CD1c-positive myeloid dendritic cell (primary cell): ENCODE data around the gene ZNF791.
"Not testable (repeated sequence)": the region's sequence is repeated elsewhere in the genome, so short reads cannot be mapped to it uniquely, and the experiment has no call there.

ENCODE experiments used
- DNase-seq: peaks from one replicate; pipeline ENCODE4 v3.0.0-alpha.2; 2016; ENCODE audit errors: extremely low spot score

ZNF791 gene

DNA sequence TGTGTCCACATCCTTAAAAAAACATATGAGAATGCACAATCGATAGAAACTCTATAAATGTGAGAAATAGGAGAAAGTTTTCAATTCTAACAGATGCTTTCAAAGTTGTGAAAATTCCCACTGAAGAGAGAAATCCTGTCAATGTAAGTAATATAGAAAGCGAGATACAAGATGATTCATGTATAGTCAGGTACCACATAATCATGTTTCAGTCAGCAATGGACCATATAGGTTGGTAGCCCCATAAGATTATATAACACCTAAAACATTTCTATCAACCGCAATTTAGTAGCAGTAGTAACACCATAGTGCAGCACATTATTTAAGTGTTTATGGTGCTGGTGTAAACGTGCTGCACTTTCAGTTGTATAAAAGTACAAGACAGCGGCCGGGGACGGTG lies 18.5 kb downstream of the ZNF791 start:
- no peak for DNase-seq

- DNase-seq, result no peak
Measured at GRCh38 chr19:12636631-12637030, 25.9 kb downstream of the ZNF791 start.

GRCh38 chr19:12638611-12639182 lies 28.0 kb downstream of the ZNF791 start:
- DNase-seq, result no peak

DNA sequence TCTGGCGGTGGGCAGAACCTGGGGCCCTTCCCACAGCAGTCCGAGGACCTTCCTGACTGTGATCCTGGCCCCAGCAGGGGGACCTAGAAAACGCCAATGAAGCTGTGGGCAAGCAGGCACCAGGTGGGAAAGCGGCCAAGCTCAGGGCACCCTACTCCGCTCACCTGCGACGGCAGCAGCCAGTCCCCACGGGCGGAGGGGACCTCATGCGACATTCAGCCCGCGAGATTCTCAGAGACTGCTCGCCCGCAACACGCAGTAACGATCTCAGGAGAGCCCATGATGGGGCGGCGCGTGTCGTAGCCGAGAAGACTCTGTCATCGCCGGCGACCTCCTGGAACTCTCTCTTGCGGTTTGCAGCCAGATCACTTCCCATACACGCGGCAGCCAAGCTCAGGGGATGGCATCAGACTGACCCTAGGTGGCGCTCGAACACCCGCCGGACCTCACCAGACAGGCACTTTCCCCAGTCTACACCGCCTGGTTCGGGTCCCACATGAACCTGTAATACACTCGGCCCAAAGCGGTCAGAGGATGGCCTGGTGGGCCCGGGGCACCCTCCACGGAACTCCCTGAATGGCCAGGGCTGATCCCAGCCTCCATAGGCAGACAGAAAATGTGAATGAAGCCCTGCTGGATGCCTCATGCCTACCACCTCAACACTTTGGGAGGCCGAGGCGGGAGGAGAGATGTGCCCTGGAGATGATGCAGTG lies 29.3 kb downstream of the ZNF791 start:
- DNase-seq, result peak; percentile 88

GRCh38 chr19:12641456-12641855 lies 30.7 kb downstream of the ZNF791 start:
- DNase-seq, result no peak

GRCh38 chr19:12642506-12642905 lies 31.8 kb downstream of the ZNF791 start:
- no peak for DNase-seq

DNA sequence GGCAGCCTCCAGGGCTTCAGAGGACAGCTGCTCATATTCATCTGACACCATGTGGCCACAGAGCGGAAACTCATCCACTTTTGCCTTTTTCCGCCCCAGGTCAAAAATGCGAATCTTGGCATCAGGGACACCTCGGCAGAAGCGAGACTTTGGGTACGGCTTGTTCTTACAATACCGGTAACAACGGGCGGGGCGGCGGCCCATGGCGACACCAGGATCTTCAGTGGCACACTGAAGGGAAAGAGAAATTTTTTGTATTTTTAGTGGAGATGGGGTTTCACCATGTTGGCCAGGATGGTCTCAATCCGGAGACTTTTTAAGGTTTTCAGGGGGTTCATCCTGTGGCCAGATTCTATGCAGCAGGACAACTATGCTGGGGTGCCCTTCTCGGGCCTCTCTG lies 33.0 kb downstream of the ZNF791 start:
- DNase-seq, result not testable (repeated sequence)

GRCh38 chr19:12646551-12646950 lies 35.8 kb downstream of the ZNF791 start:
- DNase-seq, result no peak

DNA sequence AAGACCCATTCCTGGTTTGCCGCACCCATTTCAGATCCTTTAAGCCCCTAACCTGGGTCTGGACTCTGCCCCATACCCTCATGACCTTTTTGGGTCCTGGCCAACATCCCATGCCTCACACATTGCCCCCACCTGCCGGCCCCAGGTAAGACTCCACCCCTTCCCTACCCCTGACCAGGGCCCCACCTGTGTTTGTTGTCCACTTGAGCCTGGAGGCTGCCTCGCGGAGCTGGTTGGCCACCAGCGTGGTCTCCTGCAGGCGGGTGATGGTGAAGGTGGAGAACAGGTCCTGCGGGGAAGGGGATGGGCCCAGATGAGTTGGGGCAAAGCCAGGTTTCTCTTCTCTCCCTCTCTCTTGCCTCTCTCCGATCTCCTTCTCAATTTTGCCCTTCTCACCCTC lies 36.3 kb downstream of the ZNF791 start:
- no peak for DNase-seq

DNA sequence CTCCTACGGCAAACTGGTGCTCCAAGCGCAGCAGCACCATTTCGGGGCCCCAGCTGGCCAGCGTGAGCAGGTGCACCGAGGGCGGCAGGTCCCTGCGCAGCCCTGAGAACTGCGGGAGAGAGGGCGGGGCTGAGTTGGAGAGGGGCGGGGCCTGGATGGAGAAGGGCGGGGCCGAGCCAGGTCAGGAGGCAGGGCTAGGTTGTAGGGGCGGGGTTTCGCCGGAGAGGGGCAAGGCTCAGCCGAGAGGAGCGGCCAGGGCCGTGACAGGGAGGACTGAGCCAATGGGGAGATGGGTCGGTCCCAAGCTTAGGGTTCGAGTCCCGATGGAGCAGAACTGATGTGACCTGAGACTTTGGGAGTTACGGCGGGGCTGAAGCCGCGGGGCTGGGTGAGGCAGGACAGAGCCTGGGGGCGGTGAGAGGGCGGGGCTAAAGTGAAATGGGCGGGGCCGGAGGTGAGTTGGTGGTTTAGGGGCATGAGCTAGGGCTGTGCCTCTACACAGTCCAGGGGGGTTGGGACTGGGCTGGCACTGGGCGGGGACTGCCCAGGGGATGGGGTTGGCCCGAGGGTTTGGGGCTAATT lies 36.9 kb downstream of the ZNF791 start:
- DNase-seq, result peak; percentile 43

DNA sequence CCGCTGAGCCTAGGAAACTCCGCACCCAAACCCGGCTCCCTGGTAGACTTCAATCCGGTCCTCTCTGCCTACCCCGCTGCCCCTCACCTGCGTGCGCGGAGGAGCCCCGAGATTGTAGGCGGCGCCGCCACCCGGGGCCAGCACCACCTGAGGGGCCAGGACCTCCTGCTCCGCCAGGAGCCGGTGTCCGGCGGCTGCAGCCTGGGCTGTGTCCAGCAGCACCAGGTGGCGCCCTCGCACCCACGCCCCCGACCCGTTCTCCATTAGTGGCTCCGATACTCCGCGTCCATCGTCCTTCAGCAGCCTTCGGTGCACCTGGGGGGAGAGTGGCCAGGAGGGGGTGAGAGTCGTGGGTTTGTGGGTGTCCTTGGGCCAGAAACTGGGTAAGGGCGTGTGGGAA lies 37.4 kb downstream of the ZNF791 start:
- no peak for DNase-seq

DNA sequence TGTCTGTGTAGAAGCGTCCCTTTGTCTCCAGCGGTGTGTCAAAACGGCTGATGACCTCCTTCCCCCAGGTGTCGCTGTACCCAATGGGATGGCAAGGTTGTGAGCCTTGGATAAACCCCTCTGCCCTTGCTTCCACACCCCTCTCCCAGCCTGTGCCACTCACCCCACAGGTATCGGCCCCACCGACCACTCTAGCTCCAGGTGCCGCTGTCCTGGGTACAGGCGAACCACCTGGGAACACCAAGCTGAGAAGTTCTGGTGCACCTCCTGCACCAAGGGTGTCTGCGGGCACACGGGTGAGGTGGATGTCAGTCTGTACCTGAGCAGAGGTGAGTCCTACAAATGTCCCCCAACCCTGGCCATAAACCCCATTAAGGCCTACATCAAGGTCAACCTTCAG lies 39.2 kb downstream of the ZNF791 start:
- no peak for DNase-seq

GRCh38 chr19:12652219-12652618 lies 41.5 kb downstream of the ZNF791 start:
- DNase-seq, result no peak

- no peak for DNase-seq
Measured at GRCh38 chr19:12655546-12655945, 44.8 kb downstream of the ZNF791 start.

GRCh38 chr19:12656899-12657571 lies 46.3 kb downstream of the ZNF791 start:
- no peak for DNase-seq

GRCh38 chr19:12657966-12658365 lies 47.2 kb downstream of the ZNF791 start:
- no peak for DNase-seq

DNA sequence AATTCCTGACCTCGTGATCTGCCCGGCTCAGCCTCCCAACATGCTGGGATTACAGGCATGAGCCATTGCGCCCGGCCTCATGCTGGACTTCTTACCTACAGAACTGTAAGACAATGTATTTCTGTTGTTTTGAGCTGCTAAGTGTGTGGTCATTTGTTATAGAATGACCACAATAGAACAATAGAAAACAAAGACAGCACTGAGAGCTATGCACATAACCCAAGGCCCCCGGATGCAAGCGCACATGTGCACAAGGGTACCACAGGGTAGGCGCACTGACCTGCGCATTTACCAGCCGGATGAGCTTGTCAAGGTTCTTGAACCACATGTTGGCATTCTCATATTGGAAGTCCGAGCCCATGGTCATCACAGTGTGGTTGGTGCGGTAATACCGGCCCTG lies 50.3 kb downstream of the ZNF791 start:
- no peak for DNase-seq

GRCh38 chr19:12664406-12665280 lies 53.9 kb downstream of the ZNF791 start:
- DNase-seq, result no peak

- DNase-seq, result peak; percentile 94
Measured at GRCh38 chr19:12665281-12665573, 54.5 kb downstream of the ZNF791 start.

- peak; percentile 24 for DNase-seq
Measured at GRCh38 chr19:12665671-12666264, 55.0 kb downstream of the ZNF791 start.

GRCh38 chr19:12666265-12667048 lies 55.7 kb downstream of the ZNF791 start, which contains the start of the genes MAN2B1 and WDR83:
Gene MAN2B1, minus strand, starts transcription at chr19:12666742. Its CDS starts 41 bp downstream, at chr19:12666701.
Gene WDR83, plus strand, starts transcription at chr19:12666807. Its CDS starts 2,984 bp downstream, at chr19:12669791.
- DNase-seq, result peak; percentile 95
